ENCODE data around the gene TXNDC2. TPM values are rescaled to one million over a fixed set of nuclear protein-coding genes. Genes with fewer than 3 reads are reported as not detected.

The TXNDC2 gene
- total and polyA plus RNA-seq, 9 of the 15 experiments (the other 6 are each of a cell fraction or from before 2014, with no cell fraction given), result 1.2 to 4.9 (median 2.3) TPM

DNA sequence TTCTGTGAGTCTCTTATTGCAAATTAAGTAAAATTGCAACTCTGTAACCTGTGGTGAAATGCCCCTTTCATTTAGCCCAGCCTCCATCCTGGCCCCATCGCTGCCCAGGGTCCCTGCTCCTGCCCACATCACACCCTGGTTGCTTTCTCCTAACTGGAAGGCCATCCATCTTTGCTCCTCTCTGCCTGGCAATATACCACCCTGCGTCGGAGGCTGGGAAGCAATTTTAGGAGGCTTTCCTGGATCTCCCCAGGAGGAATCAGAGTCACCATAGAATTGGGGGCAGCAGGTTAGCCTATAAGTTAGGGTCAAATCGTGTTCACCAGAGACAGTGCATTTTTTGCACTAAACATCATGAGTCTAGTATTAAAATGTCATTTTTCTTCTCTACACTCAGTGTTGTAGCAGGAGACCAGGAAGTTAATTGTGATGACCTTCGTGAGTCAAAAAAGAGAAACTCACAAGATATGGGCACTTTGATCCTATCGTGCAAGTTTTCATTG is 14.5 kb upstream of the TXNDC2 start (continued):
- peak; percentile 51 for TF ChIP-seq SMAD4 (CRISPR knock-in tag; conservative IDR thresholded peaks at IDR 0.05)
- no peak for TF ChIP-seq DDX20 (tag; IDR thresholded peaks at IDR 0.05; ENCODE audit: low read depth)
- no peak for TF ChIP-seq MEIS2 (IDR thresholded peaks at IDR 0.05; ENCODE audit: partially characterized antibody)
- TF ChIP-seq RFX7 (CRISPR knock-in tag; IDR thresholded peaks at IDR 0.05), result no peak
- TF ChIP-seq KDM4B (IDR thresholded peaks at IDR 0.05; ENCODE audit: borderline replicate concordance in 2 of 2, low read depth in 1 of 2), result no peak
- no peak for TF ChIP-seq ZNF766 (CRISPR knock-in tag; conservative IDR thresholded peaks at IDR 0.05)
- peak; percentile 84 for TF ChIP-seq ZNF311 (CRISPR knock-in tag; IDR thresholded peaks at IDR 0.05)
- no peak for TF ChIP-seq JUNB (CRISPR knock-in tag; conservative IDR thresholded peaks at IDR 0.05)
- TF ChIP-seq SRSF3 (IDR thresholded peaks at IDR 0.05; ENCODE audit: insufficient read depth, low read length), result no peak
- 0 out of 2 replicates have a peak, but pooled peaks have one; percentile 40 for TF ChIP-seq PTRF (tag; IDR thresholded peaks at IDR 0.05)
- TF ChIP-seq ATF1 (CRISPR knock-in tag; IDR thresholded peaks at IDR 0.05), result no peak
- TF ChIP-seq ATF1 (tag; IDR thresholded peaks at IDR 0.05), result 0 out of 2 replicates have a peak, but pooled peaks have one; percentile 7
- peak; percentile 40 for TF ChIP-seq CXXC5 (CRISPR knock-in tag; IDR thresholded peaks at IDR 0.05)
- TF ChIP-seq, protein P1, sequence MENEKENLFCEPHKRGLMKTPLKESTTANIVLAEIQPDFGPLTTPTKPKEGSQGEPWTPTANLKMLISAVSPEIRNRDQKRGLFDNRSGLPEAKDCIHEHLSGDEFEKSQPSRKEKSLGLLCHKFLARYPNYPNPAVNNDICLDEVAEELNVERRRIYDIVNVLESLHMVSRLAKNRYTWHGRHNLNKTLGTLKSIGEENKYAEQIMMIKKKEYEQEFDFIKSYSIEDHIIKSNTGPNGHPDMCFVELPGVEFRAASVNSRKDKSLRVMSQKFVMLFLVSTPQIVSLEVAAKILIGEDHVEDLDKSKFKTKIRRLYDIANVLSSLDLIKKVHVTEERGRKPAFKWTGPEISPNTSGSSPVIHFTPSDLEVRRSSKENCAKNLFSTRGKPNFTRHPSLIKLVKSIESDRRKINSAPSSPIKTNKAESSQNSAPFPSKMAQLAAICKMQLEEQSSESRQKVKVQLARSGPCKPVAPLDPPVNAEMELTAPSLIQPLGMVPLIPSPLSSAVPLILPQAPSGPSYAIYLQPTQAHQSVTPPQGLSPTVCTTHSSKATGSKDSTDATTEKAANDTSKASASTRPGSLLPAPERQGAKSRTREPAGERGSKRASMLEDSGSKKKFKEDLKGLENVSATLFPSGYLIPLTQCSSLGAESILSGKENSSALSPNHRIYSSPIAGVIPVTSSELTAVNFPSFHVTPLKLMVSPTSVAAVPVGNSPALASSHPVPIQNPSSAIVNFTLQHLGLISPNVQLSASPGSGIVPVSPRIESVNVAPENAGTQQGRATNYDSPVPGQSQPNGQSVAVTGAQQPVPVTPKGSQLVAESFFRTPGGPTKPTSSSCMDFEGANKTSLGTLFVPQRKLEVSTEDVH (IDR thresholded peaks at IDR 0.05; ENCODE audit: low read depth, partially characterized antibody), result no peak
- TF ChIP-seq ZNF584 (CRISPR knock-in tag; IDR thresholded peaks at IDR 0.05; ENCODE audit: low read depth), result no peak
- TF ChIP-seq ZNF57 (CRISPR knock-in tag; IDR thresholded peaks at IDR 0.05), result no peak
- no peak for TF ChIP-seq ZNF316 (IDR thresholded peaks at IDR 0.05)
- no peak for TF ChIP-seq HEY1 (CRISPR knock-in tag; IDR thresholded peaks at IDR 0.05; ENCODE audit: borderline replicate concordance)
- TF ChIP-seq TAF9B (IDR thresholded peaks at IDR 0.05; ENCODE audit: partially characterized antibody), result no peak
- TF ChIP-seq ZNF639 (CRISPR knock-in tag; conservative IDR thresholded peaks at IDR 0.05 in 1 of 2, IDR thresholded peaks at IDR 0.05 in 1 of 2), result peak in 1 of 2 experiments; percentile 49; a peak in 1 of 4 replicates
- peak; percentile 59; the same call in 1 of the 2 replicates for TF ChIP-seq CREB3 (tag; conservative IDR thresholded peaks at IDR 0.05; ENCODE audit: low read depth)

All from K562 (cell line).